HUDEP-2 (cell line): ENCODE measurements around the gene PCDHA1.

Source experiments
- DNase-seq, 76 experiments: peaks; one replicate each; lab custom pipeline; 2025; ENCODE audit not compliant: unreplicated experiment in 76 of 76; lab: John Stamatoyannopoulos, UW

The PCDHA1 gene

DNA sequence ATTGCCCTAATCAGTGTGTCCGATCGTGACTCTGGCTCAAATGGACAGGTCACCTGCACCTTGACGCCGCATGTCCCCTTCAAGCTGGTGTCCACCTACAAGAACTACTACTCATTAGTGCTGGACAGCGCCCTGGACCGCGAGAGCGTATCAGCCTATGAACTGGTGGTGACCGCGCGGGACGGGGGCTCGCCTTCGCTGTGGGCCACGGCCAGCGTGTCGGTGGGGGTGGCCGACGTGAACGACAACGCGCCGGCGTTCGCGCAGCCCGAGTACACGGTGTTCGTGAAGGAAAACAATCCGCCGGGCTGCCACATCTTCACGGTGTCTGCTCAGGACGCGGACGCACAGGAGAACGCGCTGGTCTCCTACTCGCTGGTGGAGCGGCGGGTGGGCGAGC lies 97.4 kb downstream of the PCDHA1 start:
- DNase-seq, result no peak

DNA sequence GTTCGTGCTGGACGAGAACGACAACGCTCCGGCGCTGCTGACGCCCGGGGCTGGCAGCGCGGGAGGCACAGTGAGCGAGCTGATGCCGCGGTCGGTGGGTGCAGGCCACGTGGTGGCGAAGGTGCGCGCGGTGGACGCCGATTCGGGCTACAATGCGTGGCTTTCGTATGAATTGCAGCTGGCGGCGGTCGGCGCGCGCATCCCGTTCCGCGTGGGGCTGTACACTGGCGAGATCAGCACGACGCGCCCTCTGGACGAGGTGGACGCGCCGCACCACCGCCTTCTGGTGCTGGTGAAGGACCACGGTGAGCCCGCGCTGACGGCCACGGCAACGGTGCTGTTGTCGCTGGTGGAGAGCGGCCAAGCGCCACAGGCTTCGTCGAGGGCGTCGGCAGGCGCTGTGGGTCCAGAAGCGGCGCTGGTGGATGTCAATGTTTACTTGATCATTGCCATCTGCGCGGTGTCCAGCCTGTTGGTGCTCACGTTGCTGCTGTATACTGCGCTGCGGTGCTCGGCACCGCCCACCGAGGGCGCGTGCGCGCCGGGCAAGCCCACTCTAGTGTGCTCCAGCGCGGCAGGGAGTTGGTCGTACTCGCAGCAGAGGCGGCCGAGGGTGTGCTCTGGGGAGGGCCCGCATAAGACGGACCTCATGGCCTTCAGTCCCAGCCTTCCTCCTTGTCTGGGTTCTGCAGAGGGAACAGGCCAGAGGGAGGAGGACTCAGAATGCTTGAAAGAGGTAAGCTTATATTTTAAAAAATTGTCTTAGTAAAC lies 98.2 kb downstream of the PCDHA1 start:
- no peak for DNase-seq

DNA sequence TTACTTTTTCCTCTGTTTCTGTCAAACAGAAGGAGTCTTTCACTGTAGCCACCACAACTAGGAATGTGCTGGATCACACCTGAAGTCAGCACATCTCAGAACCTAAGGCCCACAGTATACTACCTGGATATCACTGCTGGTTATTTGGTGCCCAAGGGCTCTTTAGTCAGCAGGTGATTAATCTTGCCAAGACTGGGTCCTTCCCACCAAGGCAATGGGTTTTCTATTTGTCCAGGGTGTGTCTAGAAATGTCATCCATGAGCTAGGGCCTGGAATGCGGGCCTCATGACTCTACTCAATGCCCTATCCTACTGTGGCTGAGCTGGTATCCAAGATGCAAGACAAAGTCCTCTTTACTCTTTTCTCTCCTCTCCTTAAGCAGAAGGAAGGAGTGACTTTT lies 130.4 kb downstream of the PCDHA1 start:
- DNase-seq, result no peak

DNA sequence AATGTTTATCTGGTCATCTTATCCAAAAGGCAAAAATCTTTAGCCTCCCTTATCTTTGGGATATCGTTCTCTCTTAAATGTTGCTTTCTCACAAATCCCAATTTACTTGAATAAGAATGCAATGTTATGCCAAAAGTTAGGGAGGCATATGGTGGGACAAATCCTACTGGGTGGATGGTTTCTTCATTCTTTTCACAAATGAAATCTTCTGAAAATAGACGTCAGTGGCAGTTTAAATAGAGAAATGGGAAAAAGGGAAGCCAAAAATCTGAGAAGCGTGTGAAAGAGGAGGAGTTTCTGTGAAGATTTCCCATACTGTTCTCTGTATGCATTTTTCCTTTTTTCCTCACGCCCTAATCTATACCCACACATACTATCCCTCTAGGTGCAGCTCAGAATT lies 137.7 kb downstream of the PCDHA1 start:
- DNase-seq, result no peak

DNA sequence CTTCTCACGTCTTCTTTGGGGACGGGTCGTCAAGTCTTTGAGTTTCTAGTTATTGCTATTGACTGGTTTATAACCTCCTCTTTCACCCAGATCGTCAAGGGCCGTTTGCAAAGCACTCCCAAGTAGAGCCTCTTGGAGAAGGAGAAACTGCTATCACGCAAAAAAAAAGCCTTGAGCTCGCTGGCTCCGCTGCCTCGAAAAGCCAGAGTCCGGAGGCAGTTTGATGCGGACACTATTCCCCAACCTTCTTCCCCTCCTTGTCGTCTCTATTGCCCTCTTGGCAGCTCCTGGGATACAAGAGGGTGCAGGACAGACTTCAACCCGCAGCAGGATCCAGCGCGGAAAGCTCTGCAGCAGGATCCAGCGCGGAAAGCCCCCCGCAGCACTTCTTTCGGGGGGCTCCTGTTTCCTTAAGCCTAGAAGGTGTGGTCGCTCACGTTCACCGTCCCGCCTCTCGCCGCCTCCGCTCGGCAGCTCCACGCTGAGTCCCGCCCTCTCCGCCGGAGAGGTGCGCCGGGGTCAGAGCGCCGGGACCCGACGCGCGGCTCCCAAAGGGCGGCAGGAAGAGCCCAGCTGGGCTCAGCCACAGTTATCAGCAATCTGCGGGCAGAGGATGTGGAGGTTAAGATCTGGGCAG lies 140.0 kb downstream of the PCDHA1 start, which contains the start of gene PCDHAC1:
PCDHAC1 (plus strand) TSS at position 494 of the 637 bp plus-strand sequence. CDS start 594 bp downstream, outside the sequence.
- DNase-seq, result no peak

DNA sequence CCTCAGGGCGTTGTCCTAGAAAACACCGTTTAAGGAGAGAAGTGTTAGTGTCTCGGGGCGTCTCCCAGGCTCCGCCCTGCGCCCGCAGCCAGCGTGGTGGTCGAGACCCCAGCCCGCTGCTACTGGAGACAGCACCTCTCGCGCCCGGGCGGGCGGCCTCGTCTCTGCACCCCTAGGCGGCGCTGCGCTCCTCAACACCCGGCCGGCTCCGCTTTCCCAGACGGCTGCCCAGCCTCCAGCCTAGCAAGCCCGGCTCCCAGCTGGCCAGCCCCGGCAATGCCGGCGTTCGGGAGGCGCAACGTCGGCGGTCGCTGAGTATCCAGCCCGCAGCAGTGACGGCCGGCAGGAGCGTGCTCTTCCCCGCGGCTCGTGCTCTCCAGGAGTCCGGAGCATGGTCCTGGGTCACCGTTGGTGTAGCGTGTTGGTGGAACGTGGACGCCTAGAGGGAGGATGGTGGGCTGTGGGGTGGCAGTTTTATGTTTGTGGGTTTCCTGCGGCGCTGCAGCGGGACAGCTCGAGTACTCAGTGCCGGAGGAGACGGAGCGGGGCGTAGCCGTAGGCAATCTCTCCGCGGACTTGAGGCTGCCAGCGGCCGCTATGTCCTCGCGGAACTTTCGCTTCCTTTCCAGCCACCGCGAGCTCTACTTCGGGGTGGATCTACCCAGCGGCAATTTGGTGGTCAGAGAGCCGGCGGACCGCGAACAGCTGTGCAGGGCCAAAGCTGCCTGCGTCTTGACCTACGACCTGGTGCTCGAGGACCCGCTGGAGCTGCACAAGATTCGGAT lies 140.7 kb downstream of the PCDHA1 start:
- DNase-seq, result peak in 1 of 76 experiments; percentile 6

DNA sequence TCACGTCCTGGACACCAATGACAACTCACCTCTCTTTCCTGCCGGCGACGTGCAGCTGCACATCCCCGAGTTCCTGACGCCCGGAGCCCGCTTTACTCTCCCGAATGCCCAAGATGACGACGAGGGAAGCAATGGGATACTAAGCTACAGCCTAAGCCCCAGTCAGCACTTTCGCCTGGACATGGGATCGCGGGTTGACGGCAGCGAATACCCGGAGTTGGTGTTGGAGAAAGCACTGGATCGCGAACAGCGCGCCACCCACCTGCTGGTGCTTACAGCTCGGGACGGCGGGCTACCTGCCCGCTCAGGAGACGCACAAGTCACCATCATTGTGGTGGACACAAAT lies 141.3 kb downstream of the PCDHA1 start:
- no peak for DNase-seq

DNA sequence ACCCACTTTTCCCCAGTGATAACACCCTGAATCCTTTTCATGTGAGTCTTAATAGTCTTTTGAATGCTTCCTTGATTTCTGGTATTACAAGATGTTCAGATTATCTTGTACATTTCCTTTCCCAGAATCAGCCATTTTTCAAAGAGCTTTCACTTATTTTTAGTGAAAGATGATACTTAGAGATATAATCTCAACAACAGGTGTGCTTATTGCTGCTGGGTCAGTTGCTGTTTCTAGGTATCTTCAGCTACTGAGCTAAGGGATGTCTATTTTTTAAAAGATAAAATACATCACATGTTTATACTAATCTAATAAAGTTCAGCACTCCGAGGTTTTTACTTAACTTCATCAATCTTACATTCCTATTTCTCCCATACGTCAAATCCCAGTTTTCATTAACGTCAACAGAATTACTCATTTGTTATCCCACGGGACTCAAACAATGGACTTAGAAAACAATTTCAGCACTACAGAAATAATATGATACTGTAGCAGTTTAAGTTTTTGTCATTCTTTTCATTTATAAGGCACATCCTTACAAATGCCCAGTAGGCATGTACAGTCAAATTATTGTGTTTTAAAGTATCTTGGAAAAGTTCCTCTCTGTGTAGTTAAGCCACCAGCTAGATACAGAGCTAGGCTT lies 149.1 kb downstream of the PCDHA1 start:
- no peak for DNase-seq

DNA sequence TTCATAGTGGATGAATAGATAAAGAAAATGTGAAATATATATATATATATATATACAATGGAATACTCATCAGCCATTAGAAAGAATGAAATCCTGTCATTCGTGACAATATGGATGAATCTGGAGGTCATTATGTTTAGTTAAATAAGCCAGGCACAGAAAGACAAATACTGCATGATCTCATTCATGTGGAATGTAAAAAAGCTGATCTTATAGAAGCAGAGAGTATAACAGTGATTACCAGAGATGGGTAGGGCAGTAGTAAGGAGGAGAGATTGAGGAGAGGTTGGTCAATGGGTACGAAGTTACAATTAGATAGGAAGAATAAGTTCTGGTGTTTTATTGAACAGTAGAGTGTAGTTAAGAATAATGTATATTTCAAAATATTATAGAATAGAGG lies 160.6 kb downstream of the PCDHA1 start:
- DNase-seq, result no peak

DNA sequence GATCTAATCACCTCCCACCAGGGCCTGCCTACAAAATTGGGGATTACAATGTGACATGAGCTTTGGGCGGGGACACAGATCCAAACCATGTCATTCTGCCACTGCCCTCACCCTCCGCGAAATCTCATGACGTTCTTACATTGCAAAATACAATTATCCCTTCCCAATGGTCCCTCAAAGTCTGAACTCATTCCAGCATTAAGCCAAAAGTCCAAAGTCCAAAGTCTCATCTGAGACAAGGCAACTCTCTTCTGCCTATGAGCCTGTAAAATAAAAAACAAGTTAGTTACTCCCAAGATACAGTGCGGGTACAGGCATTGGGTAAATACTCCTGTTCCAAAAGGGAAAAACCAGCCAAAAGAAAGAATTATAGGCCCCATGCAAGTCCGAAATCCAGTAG lies 165.7 kb downstream of the PCDHA1 start:
- no peak for DNase-seq

DNA sequence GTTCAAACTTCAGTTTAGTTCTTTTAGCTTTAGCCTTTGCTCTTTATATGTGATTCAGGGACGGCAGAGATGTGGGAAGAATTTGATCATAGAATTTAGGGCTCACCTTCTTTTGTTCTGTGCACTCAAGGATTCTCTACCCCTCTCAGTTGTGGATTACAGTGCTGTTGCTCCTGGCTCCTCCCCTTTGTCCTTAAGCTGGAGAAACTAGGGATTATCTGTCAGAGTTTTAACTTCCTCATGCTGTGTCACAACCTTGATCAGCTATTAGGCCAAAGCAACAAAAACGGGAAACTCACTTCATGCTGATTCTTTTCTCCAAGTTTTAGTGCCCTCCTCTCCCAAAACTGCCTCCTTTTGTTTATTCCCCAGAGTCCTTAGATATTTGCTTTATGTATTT lies 167.3 kb downstream of the PCDHA1 start:
- DNase-seq, result no peak

DNA sequence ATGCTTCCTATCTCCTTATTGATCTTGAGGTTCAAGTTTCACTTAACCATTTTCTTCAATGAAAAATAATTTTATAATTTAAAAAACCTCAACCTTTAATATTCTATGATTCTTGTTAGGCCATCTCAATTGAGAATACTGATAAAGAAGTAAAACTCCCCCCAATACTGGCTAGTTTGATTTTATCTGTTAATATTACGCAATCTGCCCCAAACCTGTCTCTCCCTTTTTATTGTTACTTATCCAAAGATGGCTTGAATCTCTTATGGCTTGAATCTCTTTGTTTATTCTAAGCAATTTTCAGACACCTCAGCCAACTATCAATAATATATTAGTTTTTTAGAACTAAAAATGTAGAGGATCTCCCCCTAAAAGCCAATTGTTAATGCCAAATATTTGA lies 176.2 kb downstream of the PCDHA1 start:
- DNase-seq, result no peak

DNA sequence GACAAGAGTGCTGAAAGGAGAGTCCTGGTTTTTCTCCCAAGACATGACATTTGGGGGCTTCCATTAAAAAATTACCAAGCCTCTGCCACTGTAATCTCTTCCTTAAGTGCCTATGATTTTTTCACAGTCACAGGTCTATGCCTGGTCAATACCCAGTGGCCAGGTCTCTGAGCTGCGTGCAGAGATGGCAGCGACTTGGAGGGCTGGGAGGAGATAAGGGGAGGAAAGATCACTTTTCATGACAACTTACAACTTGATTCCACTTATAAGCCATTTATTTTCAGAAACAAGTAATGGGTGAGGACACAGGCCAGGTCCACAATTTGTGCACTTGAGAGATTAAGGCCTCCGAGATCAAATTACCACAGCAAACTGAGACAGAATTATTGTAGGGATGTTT lies 178.4 kb downstream of the PCDHA1 start:
- DNase-seq, result no peak

DNA sequence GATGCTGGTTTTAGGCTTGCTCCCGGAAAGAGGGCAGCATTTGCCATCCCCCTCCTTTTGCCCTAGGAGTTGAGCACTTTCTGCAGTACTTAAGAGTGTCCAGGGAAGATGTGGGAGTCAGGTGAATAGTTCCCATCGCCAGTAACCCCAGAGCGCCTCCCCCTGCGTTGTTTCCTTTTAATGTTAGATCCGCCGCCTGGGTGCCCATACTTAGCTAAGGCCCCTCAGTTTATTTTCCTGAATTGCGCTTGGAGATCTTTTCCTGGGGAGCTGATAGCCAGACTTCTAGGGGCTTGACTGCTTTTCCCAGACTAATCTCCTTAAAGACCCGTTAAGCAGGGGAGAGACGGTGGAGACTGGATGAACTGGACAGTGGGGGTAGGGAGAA lies 180.0 kb downstream of the PCDHA1 start:
- DNase-seq, result no peak

DNA sequence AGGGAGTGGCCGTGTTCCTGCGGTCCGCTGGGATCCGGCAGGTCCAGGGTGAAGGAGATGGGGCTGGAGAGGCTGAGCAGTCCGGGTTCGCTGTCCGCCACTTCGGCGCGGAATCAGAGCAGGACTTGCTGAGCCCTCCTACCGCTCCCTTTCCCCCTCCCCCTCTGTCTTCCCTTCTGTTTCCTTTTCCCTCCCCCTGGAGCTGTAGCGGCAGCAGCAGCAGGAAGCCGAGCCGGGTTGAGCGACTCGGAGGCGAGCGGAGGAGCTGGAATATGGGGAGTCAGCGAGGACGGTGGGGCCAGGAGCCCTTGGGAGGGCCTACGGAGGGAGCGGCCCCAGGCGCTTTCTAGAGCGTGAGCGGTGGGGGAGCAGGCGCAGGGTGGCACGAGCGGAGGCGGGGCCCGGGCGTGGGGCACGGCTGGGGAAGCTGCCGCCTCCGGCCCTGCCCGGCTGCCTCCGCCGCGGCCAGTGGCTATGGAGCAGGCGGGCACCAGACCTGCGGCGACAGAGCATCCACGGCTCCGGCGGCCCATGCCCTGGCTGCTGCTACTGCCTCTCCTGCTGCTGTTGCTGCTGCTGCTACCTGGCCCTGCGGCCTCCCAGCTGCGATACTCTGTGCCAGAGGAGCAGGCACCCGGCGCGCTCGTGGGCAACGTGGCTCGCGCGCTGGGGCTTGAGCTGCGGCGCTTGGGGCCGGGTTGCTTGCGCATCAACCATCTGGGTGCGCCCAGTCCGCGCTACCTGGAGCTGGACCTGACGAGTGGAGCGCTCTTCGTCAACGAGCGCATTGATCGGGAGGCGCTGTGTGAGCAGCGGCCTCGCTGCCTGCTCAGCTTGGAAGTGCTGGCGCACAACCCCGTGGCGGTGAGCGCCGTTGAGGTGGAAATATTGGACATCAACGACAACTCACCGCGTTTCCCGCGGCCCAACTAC lies 180.6 kb downstream of the PCDHA1 start, which contains the start of gene PCDHAC2:
PCDHAC2 (plus strand) TSS at position 184 of the 933 bp plus-strand sequence; CDS start at position 475, 291 bp downstream.
- no peak for DNase-seq

DNA sequence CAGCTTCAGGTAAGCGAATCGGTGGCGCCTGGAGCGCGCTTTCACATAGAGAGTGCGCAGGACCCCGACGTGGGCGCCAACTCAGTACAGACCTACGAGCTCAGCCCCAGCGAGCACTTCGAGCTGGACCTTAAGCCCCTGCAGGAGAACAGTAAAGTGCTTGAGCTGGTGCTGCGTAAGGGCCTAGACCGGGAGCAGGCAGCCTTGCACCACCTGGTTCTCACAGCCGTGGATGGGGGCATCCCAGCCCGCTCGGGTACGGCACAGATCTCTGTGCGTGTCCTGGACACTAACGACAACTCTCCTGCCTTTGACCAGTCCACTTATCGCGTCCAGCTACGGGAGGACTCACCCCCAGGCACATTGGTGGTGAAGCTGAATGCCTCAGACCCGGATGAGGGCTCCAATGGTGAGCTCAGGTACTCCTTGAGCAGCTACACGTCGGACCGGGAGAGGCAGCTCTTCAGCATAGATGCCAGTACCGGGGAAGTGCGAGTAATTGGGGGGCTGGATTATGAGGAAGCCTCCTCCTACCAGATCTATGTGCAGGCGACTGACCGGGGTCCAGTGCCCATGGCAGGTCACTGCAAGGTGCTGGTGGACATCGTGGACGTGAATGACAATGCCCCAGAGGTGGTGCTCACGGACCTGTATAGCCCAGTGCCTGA lies 181.4 kb downstream of the PCDHA1 start:
- no peak for DNase-seq

DNA sequence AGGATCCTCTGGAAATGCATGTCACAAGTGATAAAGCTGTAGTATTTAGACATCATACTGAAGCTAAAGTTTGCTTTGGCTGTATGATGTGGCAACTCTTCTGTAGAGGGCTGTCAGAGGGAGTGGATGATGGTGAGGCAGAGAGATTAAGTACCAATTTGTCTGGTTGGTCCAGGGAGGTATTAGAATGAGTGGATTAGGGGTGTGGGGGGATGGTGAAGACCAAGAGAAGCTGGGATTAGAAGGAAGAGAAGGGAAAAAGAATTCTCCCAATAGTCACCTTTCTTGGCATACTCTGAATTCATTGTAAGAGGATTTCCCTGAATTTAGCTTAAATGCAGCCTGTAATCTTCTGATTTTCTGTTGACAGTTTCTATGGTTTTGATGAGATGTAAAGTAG lies 183.9 kb downstream of the PCDHA1 start:
- DNase-seq, result no peak

DNA sequence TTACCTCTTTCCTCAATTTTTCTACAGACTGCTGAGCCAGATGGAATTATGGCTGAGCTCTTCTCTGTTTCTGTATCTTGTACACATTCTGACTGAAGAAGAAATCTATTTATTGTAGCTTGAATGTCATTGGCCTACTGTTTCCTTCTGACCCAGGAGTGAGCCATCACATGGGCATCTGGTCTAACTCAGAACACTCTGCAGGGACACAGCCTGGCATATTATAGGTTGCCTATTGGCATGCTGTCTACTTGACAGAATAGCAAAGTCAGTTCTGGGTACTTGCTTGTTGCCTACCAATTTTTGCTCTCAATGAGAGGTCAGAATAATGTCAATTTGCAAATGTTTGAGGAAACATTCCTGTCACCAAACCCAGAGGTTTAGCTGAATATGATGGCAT lies 187.6 kb downstream of the PCDHA1 start:
- DNase-seq, result no peak

DNA sequence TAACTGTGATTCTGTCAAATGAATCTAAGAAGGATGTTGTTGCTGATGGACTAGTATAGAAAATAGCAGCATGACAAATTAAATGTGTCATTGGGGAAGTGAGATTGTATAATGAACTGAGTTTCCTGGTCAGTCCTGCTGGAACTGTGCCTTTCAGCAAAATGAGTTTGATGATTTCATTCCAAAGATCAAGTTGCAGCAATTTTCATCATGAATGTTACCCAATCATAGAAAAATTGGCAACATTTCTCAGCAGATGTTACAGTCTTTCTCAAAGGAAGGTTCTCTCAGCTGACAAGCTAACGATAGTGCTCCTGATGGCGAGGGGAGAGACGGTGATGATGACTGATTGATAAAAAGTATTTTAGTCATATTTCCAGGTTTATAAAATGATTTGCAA lies 191.1 kb downstream of the PCDHA1 start:
- no peak for DNase-seq

DNA sequence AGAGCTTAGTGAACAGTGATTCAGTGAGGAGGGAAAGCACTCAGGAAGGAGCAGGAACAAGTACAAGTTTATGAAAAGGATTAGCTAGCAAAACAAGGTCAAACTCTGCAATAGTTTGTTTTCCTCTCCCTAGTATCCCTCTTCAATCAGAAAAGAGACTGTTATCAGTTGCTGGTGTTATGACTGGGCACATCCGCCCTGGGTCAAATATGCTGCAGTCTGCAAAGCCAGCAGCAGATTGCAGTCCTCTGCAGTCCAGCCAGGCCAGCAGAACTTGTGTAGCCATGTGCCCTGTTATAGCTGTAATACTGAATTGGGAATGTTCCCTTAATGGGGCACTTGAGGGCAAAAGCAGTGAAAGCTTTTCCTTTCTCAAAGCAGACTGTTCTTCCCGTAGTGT lies 192.3 kb downstream of the PCDHA1 start:
- DNase-seq, result no peak
